Stomach (tissue), 4 donors: ENCODE measurements around the gene ANKS1B.

Experiments
- EP300 ChIP-seq: sonication (generic); formaldehyde crosslinking; IDR thresholded peaks from one replicate; pipeline ENCODE4 v1.6.1; 2017; ENCODE audit warnings: antibody characterized with exemption
- POLR2A ChIP-seq, 4 donors: fragments of 450-650 bp; IDR thresholded peaks; one replicate each; pipeline ENCODE4 v1.6.1; 2016; ENCODE audit warnings: antibody characterized with exemption in 4 of 4, control low read depth in 2 of 4, mild to moderate bottlenecking in 1 of 4, moderate library complexity in 1 of 4
- TF ChIP-seq, protein P1 (sequence below), 7 experiments: fragments of 450-650 bp in 4 of 7; fragments of 200-600 bp in 3 of 7; sonication (generic) in 3 of 7; IDR thresholded peaks; one replicate each; pipeline ENCODE4 v1.5.1; 2016 to 2019; ENCODE audit warnings: antibody characterized with exemption in 7 of 7, control low read depth in 2 of 7, mild to moderate bottlenecking in 1 of 7

DNA sequence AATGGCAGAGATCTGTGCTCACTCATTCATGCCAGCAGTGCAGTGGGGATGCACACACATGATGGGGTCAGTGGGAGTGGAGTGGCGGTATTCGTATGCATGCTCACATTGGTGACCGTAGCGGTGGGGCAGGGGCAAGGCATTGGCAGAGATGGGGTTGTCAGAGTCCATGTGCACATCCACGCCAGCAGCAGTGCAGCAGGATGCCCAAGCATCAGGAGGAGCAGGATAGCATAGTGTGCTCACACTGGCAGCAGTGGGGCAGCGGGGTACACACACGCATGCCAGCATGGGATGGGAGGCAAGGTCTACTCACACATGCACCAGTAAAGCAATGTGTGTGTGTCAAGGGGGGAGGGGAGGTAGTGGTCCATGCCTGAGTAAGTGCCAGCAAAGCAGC is 426.6 kb downstream of the ANKS1B start:
- TF ChIP-seq, protein P1, sequence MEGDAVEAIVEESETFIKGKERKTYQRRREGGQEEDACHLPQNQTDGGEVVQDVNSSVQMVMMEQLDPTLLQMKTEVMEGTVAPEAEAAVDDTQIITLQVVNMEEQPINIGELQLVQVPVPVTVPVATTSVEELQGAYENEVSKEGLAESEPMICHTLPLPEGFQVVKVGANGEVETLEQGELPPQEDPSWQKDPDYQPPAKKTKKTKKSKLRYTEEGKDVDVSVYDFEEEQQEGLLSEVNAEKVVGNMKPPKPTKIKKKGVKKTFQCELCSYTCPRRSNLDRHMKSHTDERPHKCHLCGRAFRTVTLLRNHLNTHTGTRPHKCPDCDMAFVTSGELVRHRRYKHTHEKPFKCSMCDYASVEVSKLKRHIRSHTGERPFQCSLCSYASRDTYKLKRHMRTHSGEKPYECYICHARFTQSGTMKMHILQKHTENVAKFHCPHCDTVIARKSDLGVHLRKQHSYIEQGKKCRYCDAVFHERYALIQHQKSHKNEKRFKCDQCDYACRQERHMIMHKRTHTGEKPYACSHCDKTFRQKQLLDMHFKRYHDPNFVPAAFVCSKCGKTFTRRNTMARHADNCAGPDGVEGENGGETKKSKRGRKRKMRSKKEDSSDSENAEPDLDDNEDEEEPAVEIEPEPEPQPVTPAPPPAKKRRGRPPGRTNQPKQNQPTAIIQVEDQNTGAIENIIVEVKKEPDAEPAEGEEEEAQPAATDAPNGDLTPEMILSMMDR (IDR thresholded peaks at IDR 0.05), result no peak
- TF ChIP-seq POLR2A (IDR thresholded peaks at IDR 0.05) (no peak), EP300 (no peak)
